Caco-2 (cell line): ENCODE measurements around the gene OVCA2. TPM values are rescaled to one million over a fixed set of nuclear protein-coding genes. Genes with fewer than 3 reads are reported as not detected.

Experiments
- BruUV-seq: library from RNA; stranded (reverse); fragments of 400-500 nt; replicated peaks from 2 replicates; lab custom pipeline; 2021; lab: Mats Ljungman, UMichigan
- CTCF ChIA-PET: fragments of 300-600 bp; sonication (Branson Sonifier 250); formaldehyde crosslinking; loops from one replicate; lab custom pipeline; 2022; ENCODE audit warnings: antibody characterized with exemption; lab: Charles Lee
- POLR2A ChIA-PET: fragments of 300-600 bp; sonication (Branson Sonifier 250); formaldehyde crosslinking; loops from one replicate; lab custom pipeline; 2022; ENCODE audit warnings: antibody characterized with exemption; lab: Charles Lee
- DNase-seq, 2 experiments: peaks; one replicate each; pipeline versions ENCODE4 v3.0.0 to v3.0.0-alpha.2; 2020 to 2022
- H3K27me3 ChIP-seq: replicated peaks from 2 replicates; pipeline ENCODE4 v1.6.0; 2011; ENCODE audit warnings: low read length; ENCODE audit not compliant: control insufficient read depth, insufficient read depth
- H3K36me3 ChIP-seq: 2 replicates; pipeline ENCODE4 v1.5.1; 2011; ENCODE audit warnings: low read length; ENCODE audit not compliant: control insufficient read depth, insufficient read depth
- H3K4me1 ChIP-seq: fragments of 250-450 bp; sonication (Bioruptor Pico); 2 replicates; pipeline ENCODE4 v1.5.1; 2020; ENCODE audit warnings: mild to moderate bottlenecking
- H3K4me3 ChIP-seq: 2 replicates; pipeline ENCODE4 v1.5.1; 2011; ENCODE audit warnings: low read depth, mild to moderate bottlenecking, control low read depth, low read length
- H3K9me3 ChIP-seq: fragments of 250-450 bp; sonication (Bioruptor Pico); 2 replicates; pipeline ENCODE4 v1.5.1; 2020; ENCODE audit warnings: mild to moderate bottlenecking, moderate library complexity
- H3K27ac Mint-ChIP-seq: one replicate; pipeline ENCODE4 v1.8.0; 2022; ENCODE audit warnings: mixed read lengths; ENCODE audit not compliant: unreplicated experiment
- H3K27me3 Mint-ChIP-seq: one replicate; pipeline ENCODE4 v1.8.0; 2022; ENCODE audit warnings: mixed read lengths; ENCODE audit not compliant: insufficient read depth, unreplicated experiment
- H3K36me3 Mint-ChIP-seq: one replicate; pipeline ENCODE4 v1.8.0; 2022; ENCODE audit warnings: mild to moderate bottlenecking, mixed read lengths; ENCODE audit not compliant: insufficient read depth, unreplicated experiment
- H3K4me1 Mint-ChIP-seq: one replicate; pipeline ENCODE4 v1.8.0; 2022; ENCODE audit warnings: low read depth, mixed read lengths; ENCODE audit not compliant: unreplicated experiment
- H3K4me3 Mint-ChIP-seq: one replicate; pipeline ENCODE4 v1.8.0; 2022; ENCODE audit warnings: mild to moderate bottlenecking, moderate library complexity, mixed read lengths; ENCODE audit not compliant: unreplicated experiment
- H3K9me3 Mint-ChIP-seq: one replicate; pipeline ENCODE4 v1.8.0; 2022; ENCODE audit warnings: mixed read lengths; ENCODE audit not compliant: unreplicated experiment
- CTCF ChIP-seq, 2 experiments: fragments of 200-600 bp in 1 of 2; IDR thresholded peaks; 1 replicate in 1 of 2; 2 replicates in 1 of 2; pipeline versions ENCODE4 v1.5.1 to v1.8.0; 2011 to 2022; ENCODE audit warnings: antibody characterized with exemption in 1 of 2, control low read depth in 1 of 2, inconsistent platforms in 1 of 2, low read depth in 1 of 2, low read length in 1 of 2, mild to moderate bottlenecking in 1 of 2, moderate library complexity in 1 of 2; ENCODE audit not compliant: insufficient read depth in 1 of 2, severe bottlenecking in 1 of 2, unreplicated experiment in 1 of 2
- intact Hi-C: fragments of 100-400 bp; cut with micrococcal nuclease; formaldehyde crosslinking; loops from one replicate; pipeline ENCODE4 v1.10.0; 2022; ENCODE audit not compliant: unreplicated experiment
- total RNA-seq: library from RNA; stranded (reverse); gene quantifications from 2 replicates; pipeline ENCODE4 v1.2.3, GENCODE V29; 2022

Gene OVCA2
- total RNA-seq, 1 experiment from 2014 or later: 39.3 TPM

- Mint-ChIP-seq H3K4me3 (no peak overlapping the region), H3K27me3 (no peaks in the 10 kb centered on the region), H3K9me3 (no peaks in the 10 kb centered on the region), H3K36me3 (peaks cover 17% of the 10 kb centered on the region), H3K27ac (no peak overlapping the region), H3K4me1 (no peaks in the 10 kb centered on the region)
- Histone ChIP-seq H3K4me1 (peaks cover 6% of the 10 kb centered on the region), H3K9me3 (no peaks in the 10 kb centered on the region), H3K4me3 (no peak overlapping the region), H3K36me3 (peaks cover 4% of the 10 kb centered on the region; the same call in 1 of the 2 replicates), H3K27me3 (no peaks in the 10 kb centered on the region)
- BruUV-seq: no TSS peak
- intact Hi-C loops: no loop called here
- no peak for TF ChIP-seq CTCF (IDR thresholded peaks at IDR 0.05; ENCODE audit: insufficient read depth in 1 of 2, low read depth in 1 of 2, low read length in 1 of 2, severe bottlenecking in 1 of 2, unreplicated experiment in 1 of 2)
- POLR2A ChIA-PET: no interaction called here
- CTCF ChIA-PET: interaction anchor here (0.7 kb wide), 1 partner anchor 35 kb away, joined by 3 read pairs; no protein-coding TSS in a partner anchor
- DNase-seq: no peak
These were observed 34.5 kb downstream of the OVCA2 start for GRCh38 chr17:2076087-2076984.

GRCh38 chr17:2077040-2077439 is 35.2 kb downstream of the OVCA2 start:
- H3K4me1 ChIP-seq: peaks cover 8% of the 10 kb centered on the region
- intact Hi-C loops: no loop called here
- H3K4me3 Mint-ChIP-seq: no peak overlapping the region
- CTCF ChIA-PET: no interaction called here
- TF ChIP-seq CTCF (IDR thresholded peaks at IDR 0.05; ENCODE audit: insufficient read depth in 1 of 2, low read depth in 1 of 2, low read length in 1 of 2, severe bottlenecking in 1 of 2, unreplicated experiment in 1 of 2): no peak
- peaks cover 4% of the 10 kb centered on the region; the same call in 1 of the 2 replicates for H3K36me3 ChIP-seq
- POLR2A ChIA-PET: no interaction called here
- H3K36me3 Mint-ChIP-seq: peaks cover 17% of the 10 kb centered on the region
- H3K4me3 ChIP-seq: no peak overlapping the region
- DNase-seq: no peak
- no peak overlapping the region for H3K27ac Mint-ChIP-seq
- no peaks in the 10 kb centered on the region for H3K9me3 ChIP-seq
- peaks cover 4% of the 10 kb centered on the region for H3K4me1 Mint-ChIP-seq
- BruUV-seq: no TSS peak
- no peaks in the 10 kb centered on the region for H3K27me3 Mint-ChIP-seq
- no peaks in the 10 kb centered on the region for H3K9me3 Mint-ChIP-seq
- no peaks in the 10 kb centered on the region for H3K27me3 ChIP-seq

DNA sequence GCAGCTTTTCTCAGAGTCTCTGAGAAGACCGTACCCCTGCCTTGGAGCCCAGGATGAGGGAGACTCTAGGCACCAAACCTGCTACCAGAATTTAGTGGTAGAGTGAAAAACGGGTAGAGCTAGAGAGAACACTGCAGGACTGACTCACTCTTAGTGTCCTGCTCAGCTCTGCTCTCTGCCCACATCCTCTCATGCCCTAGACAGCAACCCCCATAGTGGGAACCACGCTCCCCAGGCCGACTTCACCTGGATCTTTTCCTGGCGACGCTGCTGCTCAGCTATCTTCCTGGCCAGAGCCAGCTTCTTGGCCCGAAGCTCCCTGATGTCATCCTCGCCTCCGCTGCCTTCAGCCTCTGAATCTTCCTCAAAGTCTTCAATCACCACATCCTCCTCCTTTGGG is 39.7 kb downstream of the OVCA2 start:
- H3K9me3 ChIP-seq: no peaks in the 10 kb centered on the region
- H3K36me3 ChIP-seq: peaks cover 7% of the 10 kb centered on the region; the same call in 1 of the 2 replicates
- no peak overlapping the region for H3K4me3 ChIP-seq
- ChIA-PET CTCF (interaction anchor here (0.8 kb wide), 1 partner anchor 228 kb away, joined by 3 read pairs; no protein-coding TSS in a partner anchor), POLR2A (no interaction called here)
- intact Hi-C loops: no loop called here
- no peaks in the 10 kb centered on the region for H3K27me3 ChIP-seq
- BruUV-seq: no TSS peak
- DNase-seq: no peak
- TF ChIP-seq CTCF (IDR thresholded peaks at IDR 0.05; ENCODE audit: insufficient read depth in 1 of 2, low read depth in 1 of 2, low read length in 1 of 2, severe bottlenecking in 1 of 2, unreplicated experiment in 1 of 2): no peak
- peaks cover 21% of the 10 kb centered on the region for H3K36me3 Mint-ChIP-seq
- H3K27ac Mint-ChIP-seq: no peak overlapping the region
- peaks cover 37% of the 10 kb centered on the region for H3K4me1 ChIP-seq
- H3K4me1 Mint-ChIP-seq: peaks cover 39% of the 10 kb centered on the region
- no peaks in the 10 kb centered on the region for H3K27me3 Mint-ChIP-seq
- H3K4me3 Mint-ChIP-seq: no peak overlapping the region
- no peaks in the 10 kb centered on the region for H3K9me3 Mint-ChIP-seq
